GM12875 (cell line): Measurements from ENCODE around the gene GATA1.

Source experiments
- H3K4me3 ChIP-seq: one replicate; pipeline ENCODE4 v1.5.1; 2011; ENCODE audit warnings: low read depth, low read length, control low read depth
- CTCF ChIP-seq: IDR thresholded peaks from 2 replicates; pipeline ENCODE4 v1.5.1; 2011; ENCODE audit warnings: low read depth, mild to moderate bottlenecking, control low read depth, inconsistent platforms, low read length, moderate library complexity, borderline replicate concordance; ENCODE audit not compliant: insufficient read depth

Gene GATA1

DNA sequence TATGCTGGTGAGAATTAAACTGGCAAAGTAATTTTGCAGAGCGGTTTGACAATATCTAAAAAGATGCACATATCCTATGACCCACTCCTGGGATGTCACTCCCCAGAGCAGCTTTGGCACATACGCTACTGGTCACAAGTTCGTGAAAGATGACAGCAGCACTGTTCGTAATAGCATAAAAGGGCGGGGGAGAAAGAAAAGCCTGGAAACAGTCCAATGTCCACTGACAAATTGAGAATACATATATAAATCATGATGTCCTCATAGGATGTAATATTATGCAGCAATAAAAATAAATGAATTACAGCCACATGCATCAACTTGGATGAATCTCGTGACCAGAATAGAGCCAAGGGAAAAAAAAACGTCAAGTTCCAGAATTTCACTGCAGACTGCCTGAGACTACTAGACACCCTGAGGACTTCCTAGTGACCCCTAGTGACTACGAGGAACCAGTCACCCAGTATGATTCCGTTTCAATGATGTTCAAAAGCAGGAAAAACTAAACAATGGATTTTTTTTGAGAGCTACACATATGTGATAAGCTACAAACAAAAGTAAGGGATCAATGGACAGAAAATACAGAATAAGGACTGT lies 47.2 kb downstream of the GATA1 start:
- TF ChIP-seq CTCF = no peak

DNA sequence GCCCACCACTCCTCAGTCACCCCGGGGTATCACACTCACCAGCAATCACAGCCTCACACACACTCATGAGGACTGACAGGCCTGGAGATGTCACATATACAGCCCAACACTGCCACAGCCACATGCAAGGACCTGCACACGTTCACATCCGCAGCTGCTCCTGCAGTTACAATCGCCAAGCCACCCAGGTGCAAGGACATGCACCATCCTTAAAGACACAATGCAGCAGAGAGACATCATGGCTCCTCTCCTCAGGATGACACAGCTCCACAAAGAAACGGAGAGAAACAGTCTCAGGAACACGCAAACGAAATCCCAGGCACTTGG lies 48.0 kb downstream of the GATA1 start:
- no peak for TF ChIP-seq CTCF
- no peak overlapping the region for H3K4me3 ChIP-seq

More for the DNA sequence above, 47.2 kb downstream of the GATA1 start:
- no peak overlapping the region for H3K4me3 ChIP-seq

DNA sequence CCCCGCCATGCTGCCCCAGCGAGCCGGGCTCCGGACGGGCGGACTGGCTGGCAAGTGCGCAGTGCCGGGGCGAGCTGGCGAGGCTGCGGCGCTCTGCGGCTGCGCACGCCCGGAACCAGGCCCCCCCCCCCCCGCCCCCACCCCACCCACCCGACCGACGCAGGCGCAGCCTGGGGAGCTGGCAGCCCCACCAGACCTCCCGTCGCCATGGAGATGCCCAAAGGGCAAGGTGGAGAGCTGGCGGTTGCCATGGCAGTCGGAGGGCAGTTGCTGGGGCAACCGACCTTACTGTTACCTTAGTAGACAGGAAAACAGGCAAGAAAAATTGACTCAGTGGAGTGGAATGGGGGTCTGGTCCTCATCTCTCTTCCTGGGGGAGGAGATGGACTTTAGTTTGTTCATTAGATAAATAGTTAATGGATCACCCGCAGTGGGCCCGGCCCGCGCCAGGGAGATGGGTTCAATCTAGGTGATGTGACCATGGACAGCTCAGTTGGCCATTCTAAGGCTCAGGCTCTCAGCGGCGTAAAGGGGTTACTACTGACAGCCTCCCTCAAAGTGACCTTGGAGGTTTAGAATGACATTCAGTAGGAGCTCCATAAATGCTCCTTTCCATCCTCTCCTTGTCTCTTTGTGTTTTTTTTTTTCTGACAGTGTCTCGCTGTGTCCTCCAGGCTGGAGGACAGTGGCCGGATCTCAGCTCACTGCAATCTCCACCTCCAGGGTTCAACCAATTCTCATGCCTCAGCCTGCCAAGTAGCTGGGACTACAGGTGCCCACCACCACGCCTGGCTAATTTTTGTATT lies 49.3 kb downstream of the GATA1 start, which contains the start of gene PCSK1N:
PCSK1N (minus strand) TSS at position 87 of the 806 bp plus-strand sequence; CDS start at position 9, 78 bp downstream.
- no peak for TF ChIP-seq CTCF
- H3K4me3 ChIP-seq = no peak within 1 kb of the TSS

DNA sequence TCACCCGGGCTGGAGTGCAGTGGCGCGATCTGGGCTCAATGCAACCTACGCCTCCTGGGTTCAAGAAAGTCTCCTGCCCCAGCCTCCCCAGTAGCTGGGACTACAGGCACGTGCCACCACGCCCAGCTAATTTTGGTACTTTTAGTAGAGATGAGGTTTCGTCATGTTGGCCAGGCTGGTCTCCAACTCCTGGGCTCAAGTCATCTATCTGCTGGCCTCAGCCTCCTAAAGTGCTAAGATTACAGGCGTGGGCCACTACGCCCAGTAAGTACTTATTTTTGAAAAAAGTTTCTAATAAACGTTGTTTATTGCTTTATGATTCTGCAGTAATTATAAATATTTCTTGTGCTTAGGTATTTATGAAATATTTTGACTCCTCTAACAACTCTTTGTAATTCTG lies 53.3 kb downstream of the GATA1 start:
- TF ChIP-seq CTCF = no peak
- no peak overlapping the region for H3K4me3 ChIP-seq
